Fibroblast of skin of right biceps (primary cell): ENCODE measurements around the gene MAPT.

Source experiments
- DNase-seq: peaks from one replicate; pipeline ENCODE4 v3.0.0-alpha.2; 2013

MAPT gene

GRCh38 chr17:46035112-46035818 lies 140.9 kb downstream of the MAPT start:
- no peak for DNase-seq

GRCh38 chr17:46036491-46036890 lies 142.1 kb downstream of the MAPT start:
- DNase-seq: no peak

GRCh38 chr17:46037722-46038255 lies 143.4 kb downstream of the MAPT start:
- no peak for DNase-seq

- no peak for DNase-seq
Observed at GRCh38 chr17:46038414-46038813, 144.1 kb downstream of the MAPT start.

GRCh38 chr17:46038937-46039336 lies 144.6 kb downstream of the MAPT start:
- DNase-seq: no peak

- DNase-seq: no peak
Observed at GRCh38 chr17:46039592-46040186, 145.3 kb downstream of the MAPT start.

- DNase-seq: no peak
Observed at GRCh38 chr17:46042246-46042645, 147.9 kb downstream of the MAPT start.

- DNase-seq: no peak
Observed at GRCh38 chr17:46042925-46043324, 148.6 kb downstream of the MAPT start.

- DNase-seq: no peak
Observed at GRCh38 chr17:46043606-46044005, 149.3 kb downstream of the MAPT start.

GRCh38 chr17:46044286-46044928 lies 150.1 kb downstream of the MAPT start:
- DNase-seq: peak; percentile 86

- DNase-seq: no peak
Observed at GRCh38 chr17:46044989-46045388, 150.6 kb downstream of the MAPT start.

- DNase-seq: no peak
Observed at GRCh38 chr17:46045639-46046038, 151.3 kb downstream of the MAPT start.

- peak; percentile 16 for DNase-seq
Observed at GRCh38 chr17:46046957-46047356, 152.6 kb downstream of the MAPT start.

GRCh38 chr17:46047398-46047797 lies 153.0 kb downstream of the MAPT start:
- DNase-seq: no peak

GRCh38 chr17:46047856-46048255 lies 153.5 kb downstream of the MAPT start:
- DNase-seq: no peak

GRCh38 chr17:46049656-46050055 lies 155.3 kb downstream of the MAPT start:
- DNase-seq: no peak

- DNase-seq: peak; percentile 27
Observed at GRCh38 chr17:46053911-46054534, 159.7 kb downstream of the MAPT start.

GRCh38 chr17:46056800-46057304 lies 162.5 kb downstream of the MAPT start:
- DNase-seq: peak; percentile 58

GRCh38 chr17:46057366-46057765 lies 163.0 kb downstream of the MAPT start:
- no peak for DNase-seq

- no peak for DNase-seq
Observed at GRCh38 chr17:46059486-46059885, 165.1 kb downstream of the MAPT start.

- DNase-seq: no peak
Observed at GRCh38 chr17:46060461-46060860, 166.1 kb downstream of the MAPT start.

GRCh38 chr17:46061435-46061834 lies 167.1 kb downstream of the MAPT start:
- peak; percentile 11 for DNase-seq

GRCh38 chr17:46063241-46063640 lies 168.9 kb downstream of the MAPT start:
- DNase-seq: peak; percentile 90
